SW 1271 (cell line): ENCODE results near the gene NOXO1.

Experiments used
- DNase-seq, 2 experiments: peaks; one replicate each; lab custom pipeline; 2025; lab: John Stamatoyannopoulos, UW

NOXO1 gene

GRCh38 chr16:2009791-2010510, 28.7 kb upstream of the NOXO1 start, which contains the start of gene ZNF598:
ZNF598 (minus strand) TSS chr16:2009821.
- peak in 1 of 2 experiments; percentile 57 for DNase-seq

- no peak for DNase-seq
Observed at GRCh38 chr16:2009164-2009711, 28.0 kb upstream of the NOXO1 start.

GRCh38 chr16:2008631-2009163, 27.4 kb upstream of the NOXO1 start:
- DNase-seq = no peak

GRCh38 chr16:2008009-2008526, 26.8 kb upstream of the NOXO1 start:
- DNase-seq = no peak

GRCh38 chr16:2007081-2007836, 26.0 kb upstream of the NOXO1 start:
- no peak for DNase-seq

DNA sequence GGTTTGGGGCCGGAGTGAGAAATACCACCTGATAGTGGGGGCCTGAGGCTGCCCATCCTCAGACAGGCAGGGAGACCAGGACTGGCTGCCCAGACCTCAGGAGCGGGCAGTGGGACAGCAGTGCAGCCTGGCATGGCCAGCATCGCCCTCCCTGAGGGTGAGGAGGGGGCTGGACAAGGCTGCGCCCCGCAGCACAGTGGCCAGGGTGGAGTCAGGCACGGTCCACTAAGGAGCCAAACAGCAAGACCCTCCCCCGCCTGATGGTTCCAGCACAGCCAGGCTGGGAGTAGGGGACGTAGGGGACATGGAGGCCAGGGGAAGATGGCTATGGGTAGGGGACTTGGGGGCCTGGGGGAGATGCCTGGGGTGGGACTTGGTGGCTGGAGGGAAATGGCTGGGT, 25.0 kb upstream of the NOXO1 start:
- no peak for DNase-seq

DNA sequence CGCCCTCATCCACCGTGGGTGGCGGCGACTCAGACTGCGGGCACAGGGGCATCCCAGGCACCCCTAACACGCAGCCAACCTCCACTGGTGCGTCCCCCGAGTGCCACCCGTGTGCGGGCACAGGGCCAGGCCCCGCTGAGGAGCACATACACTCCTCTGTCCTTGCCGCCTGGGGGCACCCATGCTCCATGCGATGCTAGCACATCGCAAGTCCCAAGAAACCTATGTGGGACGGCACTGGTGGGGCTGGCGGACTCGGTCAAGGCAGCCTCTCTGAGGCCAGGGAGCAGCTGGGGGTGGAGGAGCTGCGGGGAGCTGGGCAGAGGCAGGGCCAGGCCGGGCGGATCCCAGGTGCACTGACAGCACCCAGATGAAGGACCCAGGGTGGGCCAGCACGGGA, 24.4 kb upstream of the NOXO1 start:
- no peak for DNase-seq

- DNase-seq = no peak
Observed at GRCh38 chr16:2004795-2005517, 23.7 kb upstream of the NOXO1 start.

- peak in 1 of 2 experiments; percentile 63 for DNase-seq
Observed at GRCh38 chr16:2003827-2004641, 22.8 kb upstream of the NOXO1 start.

DNA sequence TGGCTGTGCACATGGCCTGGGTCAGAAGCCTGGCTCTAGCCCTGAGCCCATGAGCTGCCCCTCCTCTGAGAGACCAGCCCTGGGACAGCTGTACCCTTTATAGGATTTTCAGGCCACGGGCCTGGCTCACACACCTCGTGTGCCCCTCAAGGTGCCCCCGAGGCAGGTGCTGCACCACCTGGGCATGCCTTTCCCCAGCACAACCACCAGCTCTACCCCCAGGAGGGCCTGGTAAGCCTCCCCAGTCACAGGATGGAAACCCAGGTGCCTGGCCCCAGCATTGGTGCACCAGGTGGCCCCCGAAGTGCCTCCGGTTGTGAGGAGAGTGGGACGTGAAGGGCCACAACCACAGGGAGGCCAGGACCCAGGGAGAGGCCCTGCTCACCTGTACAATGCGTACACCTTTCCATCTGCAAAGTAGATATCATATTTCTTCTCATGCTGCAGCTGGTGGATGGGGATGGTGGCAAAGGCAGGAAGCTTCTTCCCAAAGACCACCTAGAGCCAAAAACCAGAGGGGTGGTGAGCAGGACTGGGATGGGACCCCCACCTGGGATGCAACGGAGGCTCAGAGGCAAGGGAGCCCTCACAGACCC, 22.1 kb upstream of the NOXO1 start:
- DNase-seq = no peak

DNA sequence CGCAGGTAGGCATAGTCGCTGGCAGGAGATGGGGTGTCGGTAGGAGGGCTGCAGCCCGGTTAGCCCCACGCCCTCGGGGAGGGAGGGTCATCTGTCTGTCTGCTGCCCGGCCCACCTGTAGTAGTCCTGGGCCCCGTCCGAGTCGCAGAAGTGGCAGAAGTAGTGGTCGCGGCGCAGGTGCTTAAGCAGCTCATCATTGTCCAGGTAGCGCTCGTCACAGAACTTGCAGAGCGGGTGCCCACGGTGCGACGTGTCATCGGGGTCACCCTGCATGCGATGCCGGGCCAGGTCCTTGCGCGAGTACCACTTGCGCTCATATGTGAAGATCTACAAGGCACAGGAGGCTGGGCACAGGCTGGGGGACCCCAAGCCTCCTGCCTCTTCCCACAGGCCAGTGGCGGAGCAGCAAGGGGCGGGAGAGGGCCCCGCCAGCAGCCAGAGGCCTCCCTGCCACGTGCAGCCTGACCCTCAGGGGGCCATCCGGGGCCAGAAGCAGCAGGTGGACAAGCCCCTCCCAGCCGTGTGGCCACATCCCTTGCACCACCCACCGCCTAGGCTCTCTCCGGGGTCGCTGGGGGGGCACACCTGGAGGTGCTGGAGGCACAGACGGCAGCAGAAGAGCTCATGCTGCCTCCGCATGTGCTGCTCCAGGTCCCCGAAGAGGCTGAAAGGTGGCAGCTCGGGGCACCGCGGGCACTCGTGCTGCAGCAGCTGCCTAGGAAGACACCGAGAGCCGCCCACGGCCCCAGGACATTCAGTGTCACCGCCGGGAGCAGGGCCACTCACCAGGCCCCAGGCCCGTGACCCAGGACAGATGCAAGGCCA, 21.3 kb upstream of the NOXO1 start:
- DNase-seq = no peak

- DNase-seq = no peak
Observed at GRCh38 chr16:2001456-2002355, 20.4 kb upstream of the NOXO1 start.

GRCh38 chr16:2001035-2001434, 19.8 kb upstream of the NOXO1 start:
- DNase-seq = no peak

DNA sequence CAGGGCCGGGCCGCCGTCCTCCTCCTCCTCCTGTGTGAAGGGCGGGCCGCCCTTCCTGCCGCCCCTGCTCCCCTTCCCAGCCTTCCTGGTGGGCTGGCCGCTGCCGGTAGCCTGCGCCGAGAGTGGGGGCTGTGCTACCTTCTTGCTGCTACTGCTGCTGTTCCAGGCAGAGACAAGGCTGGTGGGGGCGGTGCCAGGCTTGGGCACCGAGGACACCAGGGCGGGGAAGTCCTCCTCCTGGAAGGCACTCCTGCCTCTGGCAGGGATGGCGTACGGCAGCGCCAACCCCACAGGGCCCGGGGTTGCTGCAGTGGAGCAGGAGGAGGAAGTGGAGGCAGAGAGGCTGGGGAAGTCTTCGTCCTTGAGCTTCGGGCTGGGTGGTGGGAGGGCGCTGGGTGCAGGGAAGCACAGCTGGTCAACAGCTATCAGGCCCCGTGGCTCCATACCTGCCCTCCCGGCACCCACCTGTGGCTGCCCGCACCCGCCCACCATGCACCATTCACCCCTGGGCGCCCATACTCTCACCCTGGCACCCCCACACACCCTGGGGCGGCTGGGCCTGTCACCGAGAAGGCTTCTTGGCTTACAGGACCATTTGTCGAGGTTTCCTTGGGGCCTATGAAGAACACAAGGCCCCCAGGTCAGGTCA, 18.7 kb upstream of the NOXO1 start:
- no peak for DNase-seq

DNA sequence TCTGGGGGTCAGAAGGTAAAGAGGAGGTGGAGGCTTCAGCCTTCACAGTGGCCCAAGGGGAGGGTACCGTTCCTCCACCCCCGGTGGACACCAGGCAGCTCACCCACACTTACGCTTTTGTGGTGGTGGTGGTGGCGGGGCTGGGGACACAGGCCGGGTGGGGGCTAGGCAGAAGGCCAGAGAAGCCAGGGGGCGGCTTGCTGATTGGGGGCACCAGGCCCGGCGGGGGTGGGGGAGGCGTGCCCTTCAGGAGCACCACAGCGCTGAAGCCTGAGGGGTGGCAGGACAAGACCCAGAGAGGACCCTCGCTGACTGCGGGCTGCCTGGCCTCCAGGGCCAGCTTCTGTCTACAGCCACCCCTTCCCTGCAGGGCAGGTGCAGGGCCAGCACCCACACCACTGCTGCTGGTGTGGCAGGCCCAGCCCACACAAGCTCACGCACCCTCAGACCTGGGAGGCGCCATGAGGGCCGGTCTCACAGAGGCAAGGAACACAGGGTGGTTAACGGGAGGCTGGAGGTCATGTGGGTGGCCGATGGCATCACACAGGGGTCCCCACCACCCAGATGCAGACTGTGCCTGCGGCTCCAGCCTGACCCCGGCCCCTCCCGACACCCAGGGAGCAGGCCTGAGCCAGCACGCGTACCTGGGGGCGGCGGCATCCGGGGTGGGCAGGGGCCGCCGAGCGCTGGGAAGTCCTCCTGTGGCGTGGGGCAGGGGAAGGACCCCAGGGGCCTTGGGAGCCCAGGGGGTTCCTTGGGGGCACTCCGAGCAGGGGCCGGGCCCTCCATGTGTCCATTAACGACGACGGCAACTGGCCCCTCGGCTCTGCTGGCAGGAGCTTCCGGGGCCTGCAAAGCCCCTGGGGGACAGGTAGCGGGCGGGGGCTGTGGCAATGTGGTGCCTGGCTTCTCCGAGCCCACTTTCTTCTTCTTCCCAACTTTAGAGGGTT, 17.9 kb upstream of the NOXO1 start:
- DNase-seq = no peak

DNA sequence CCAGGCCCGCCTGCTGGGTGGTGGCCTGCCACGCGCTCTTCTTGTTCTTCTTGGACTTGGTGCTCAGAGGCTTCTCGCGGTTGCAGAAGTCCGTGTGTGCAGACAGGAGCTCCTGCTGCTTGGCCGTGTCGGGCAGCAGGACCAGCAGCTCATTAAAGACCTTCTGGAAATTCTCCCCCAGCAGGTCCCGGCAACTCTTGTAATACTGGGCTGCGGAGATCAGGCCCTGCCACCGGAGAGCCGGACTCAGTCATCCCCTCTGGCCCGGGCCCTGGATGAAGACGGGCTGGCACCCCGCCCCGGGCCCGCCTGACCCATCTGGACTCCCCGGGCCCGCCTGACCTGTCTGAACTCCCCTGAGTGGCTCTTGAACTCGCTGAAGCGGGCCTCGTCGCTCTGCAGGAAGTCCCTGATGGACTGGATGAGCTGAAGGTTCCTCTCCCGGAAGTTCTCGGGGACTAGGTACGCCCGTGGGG, 17.1 kb upstream of the NOXO1 start:
- DNase-seq = no peak
